ENCODE measurements around the gene SUMF1.

The SUMF1 gene

GRCh38 chr3:4411236-4411635 lies 55.8 kb downstream of the SUMF1 start:
- TF ChIP-seq CTCF (conservative IDR thresholded peaks at IDR 0.05; ENCODE audit: low read depth, low read length): no peak
- no peak overlapping the region for H3K27ac ChIP-seq
- H3K79me2 ChIP-seq (ENCODE audit: insufficient read depth, low read depth): no peaks in the 10 kb centered on the region
- H4K20me1 ChIP-seq (ENCODE audit: insufficient read depth): no peaks in the 10 kb centered on the region
- no peaks in the 10 kb centered on the region for H3K27me3 ChIP-seq (ENCODE audit: insufficient read depth, low read depth)
- H3K36me3 ChIP-seq (ENCODE audit: insufficient read depth): no peaks in the 10 kb centered on the region
- H2AFZ ChIP-seq (ENCODE audit: low read depth): no peak overlapping the region
- H3K4me2 ChIP-seq: no peak overlapping the region
- no peak overlapping the region for H3K4me3 ChIP-seq (IDR thresholded peaks at IDR 0.05; ENCODE audit: insufficient read depth, low read depth, low read length)
- H3K9ac ChIP-seq: no peak overlapping the region
- H3K4me1 ChIP-seq (ENCODE audit: low read depth, poor library complexity, severe bottlenecking): peaks cover 12% of the 10 kb centered on the region

- no peak overlapping the region for H3K9ac ChIP-seq
- H3K79me2 ChIP-seq (ENCODE audit: insufficient read depth, low read depth): no peaks in the 10 kb centered on the region
- no peak overlapping the region for H3K27ac ChIP-seq
- H3K36me3 ChIP-seq (ENCODE audit: insufficient read depth): no peaks in the 10 kb centered on the region
- H3K4me1 ChIP-seq (ENCODE audit: low read depth, poor library complexity, severe bottlenecking): peaks cover 15% of the 10 kb centered on the region
- H3K27me3 ChIP-seq (ENCODE audit: insufficient read depth, low read depth): no peaks in the 10 kb centered on the region
- no peak overlapping the region for H3K4me3 ChIP-seq (IDR thresholded peaks at IDR 0.05; ENCODE audit: insufficient read depth, low read depth, low read length)
- no peak overlapping the region for H3K4me2 ChIP-seq
- no peaks in the 10 kb centered on the region for H4K20me1 ChIP-seq (ENCODE audit: insufficient read depth)
- no peak overlapping the region for H2AFZ ChIP-seq (ENCODE audit: low read depth)
- no peak for TF ChIP-seq CTCF (conservative IDR thresholded peaks at IDR 0.05; ENCODE audit: low read depth, low read length)
These were observed 56.5 kb downstream of the SUMF1 start for GRCh38 chr3:4410606-4411005.

GRCh38 chr3:4409971-4410573 lies 57.0 kb downstream of the SUMF1 start:
- no peaks in the 10 kb centered on the region for H3K36me3 ChIP-seq (ENCODE audit: insufficient read depth)
- no peak for TF ChIP-seq CTCF (conservative IDR thresholded peaks at IDR 0.05; ENCODE audit: low read depth, low read length)
- H4K20me1 ChIP-seq (ENCODE audit: insufficient read depth): no peaks in the 10 kb centered on the region
- H3K9ac ChIP-seq: no peak overlapping the region
- no peak overlapping the region for H2AFZ ChIP-seq (ENCODE audit: low read depth)
- H3K4me1 ChIP-seq (ENCODE audit: low read depth, poor library complexity, severe bottlenecking): peaks cover 15% of the 10 kb centered on the region
- no peaks in the 10 kb centered on the region for H3K79me2 ChIP-seq (ENCODE audit: insufficient read depth, low read depth)
- no peaks in the 10 kb centered on the region for H3K27me3 ChIP-seq (ENCODE audit: insufficient read depth, low read depth)
- H3K27ac ChIP-seq: no peak overlapping the region
- H3K4me3 ChIP-seq (IDR thresholded peaks at IDR 0.05; ENCODE audit: insufficient read depth, low read depth, low read length): no peak overlapping the region
- H3K4me2 ChIP-seq: no peak overlapping the region

GRCh38 chr3:4409415-4409814 lies 57.7 kb downstream of the SUMF1 start:
- H3K4me2 ChIP-seq: no peak overlapping the region
- H2AFZ ChIP-seq (ENCODE audit: low read depth): no peak overlapping the region
- H3K4me1 ChIP-seq (ENCODE audit: low read depth, poor library complexity, severe bottlenecking): peaks cover 15% of the 10 kb centered on the region
- H3K36me3 ChIP-seq (ENCODE audit: insufficient read depth): no peaks in the 10 kb centered on the region
- H3K27ac ChIP-seq: no peak overlapping the region
- H3K79me2 ChIP-seq (ENCODE audit: insufficient read depth, low read depth): no peaks in the 10 kb centered on the region
- H3K27me3 ChIP-seq (ENCODE audit: insufficient read depth, low read depth): no peaks in the 10 kb centered on the region
- no peak overlapping the region for H3K4me3 ChIP-seq (IDR thresholded peaks at IDR 0.05; ENCODE audit: insufficient read depth, low read depth, low read length)
- H3K9ac ChIP-seq: no peak overlapping the region
- no peaks in the 10 kb centered on the region for H4K20me1 ChIP-seq (ENCODE audit: insufficient read depth)
- TF ChIP-seq CTCF (conservative IDR thresholded peaks at IDR 0.05; ENCODE audit: low read depth, low read length): no peak

Measured in KMS-11 (cell line).